ENCODE measurements around the gene SGK1. TPM values are rescaled to one million over a fixed set of nuclear protein-coding genes. Genes with fewer than 3 reads are reported as not detected.

Gene SGK1
- total RNA-seq, 1 donor from 2014 or later = 94.3 TPM

DNA sequence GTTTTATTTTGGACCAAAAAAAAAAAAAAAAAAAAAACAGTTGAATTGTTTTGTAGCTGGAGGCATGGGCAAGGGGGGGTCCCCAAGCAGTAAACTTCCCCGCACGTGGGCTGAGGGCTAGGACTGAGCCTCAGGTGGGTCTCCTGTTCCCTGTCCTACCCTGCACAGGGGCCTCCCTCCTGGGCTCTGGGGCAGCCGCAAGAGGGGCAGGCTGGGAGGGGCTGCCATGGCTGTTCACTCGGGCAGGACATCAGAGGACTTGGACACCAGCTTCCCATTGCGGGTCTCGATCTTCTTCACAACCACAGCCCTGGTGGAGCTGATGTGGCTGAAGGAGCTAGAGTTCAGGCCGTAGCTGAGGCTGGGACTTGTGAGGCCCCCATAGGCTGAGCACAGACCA, 21.1 kb downstream of the SGK1 start:
- no peaks in the 10 kb centered on the region for H3K27me3 ChIP-seq (ENCODE audit: control insufficient read depth, insufficient read depth, low read length)
- DNase-seq (ENCODE audit: low read depth) = no peak
- TF ChIP-seq, protein P1, sequence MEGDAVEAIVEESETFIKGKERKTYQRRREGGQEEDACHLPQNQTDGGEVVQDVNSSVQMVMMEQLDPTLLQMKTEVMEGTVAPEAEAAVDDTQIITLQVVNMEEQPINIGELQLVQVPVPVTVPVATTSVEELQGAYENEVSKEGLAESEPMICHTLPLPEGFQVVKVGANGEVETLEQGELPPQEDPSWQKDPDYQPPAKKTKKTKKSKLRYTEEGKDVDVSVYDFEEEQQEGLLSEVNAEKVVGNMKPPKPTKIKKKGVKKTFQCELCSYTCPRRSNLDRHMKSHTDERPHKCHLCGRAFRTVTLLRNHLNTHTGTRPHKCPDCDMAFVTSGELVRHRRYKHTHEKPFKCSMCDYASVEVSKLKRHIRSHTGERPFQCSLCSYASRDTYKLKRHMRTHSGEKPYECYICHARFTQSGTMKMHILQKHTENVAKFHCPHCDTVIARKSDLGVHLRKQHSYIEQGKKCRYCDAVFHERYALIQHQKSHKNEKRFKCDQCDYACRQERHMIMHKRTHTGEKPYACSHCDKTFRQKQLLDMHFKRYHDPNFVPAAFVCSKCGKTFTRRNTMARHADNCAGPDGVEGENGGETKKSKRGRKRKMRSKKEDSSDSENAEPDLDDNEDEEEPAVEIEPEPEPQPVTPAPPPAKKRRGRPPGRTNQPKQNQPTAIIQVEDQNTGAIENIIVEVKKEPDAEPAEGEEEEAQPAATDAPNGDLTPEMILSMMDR (IDR thresholded peaks at IDR 0.05; ENCODE audit: insufficient read depth, low read length, poor library complexity, severe bottlenecking) = no peak

DNA sequence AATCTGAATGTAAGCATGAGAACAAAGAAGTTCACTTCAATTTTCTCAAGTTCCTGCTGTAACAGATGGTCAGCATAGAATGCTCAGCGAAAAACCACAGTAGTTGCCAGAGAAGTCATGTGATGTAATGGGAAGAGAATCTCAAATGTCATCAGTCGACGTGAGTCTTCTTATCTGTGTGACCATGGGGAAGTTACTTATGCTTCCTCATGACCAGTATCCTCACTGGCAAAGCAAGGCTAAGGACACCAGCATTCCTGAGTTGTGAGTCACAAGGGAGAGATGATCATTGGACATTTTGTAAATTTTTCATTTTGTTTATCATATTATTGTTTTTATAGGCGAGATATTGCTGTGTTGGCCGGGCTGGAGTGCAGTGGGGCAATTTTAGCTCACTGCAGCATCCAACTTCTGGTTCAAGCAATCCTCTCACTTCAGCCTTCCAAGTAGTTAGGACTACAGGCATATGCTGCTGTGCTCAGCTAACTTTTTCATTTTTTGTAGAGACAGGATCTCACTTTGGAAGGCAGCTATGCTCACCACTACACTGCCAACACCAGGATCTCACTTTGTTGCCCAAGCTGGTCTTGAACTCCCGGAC, 21.9 kb downstream of the SGK1 start:
- TF ChIP-seq, protein P1 (IDR thresholded peaks at IDR 0.05; ENCODE audit: insufficient read depth, low read length, poor library complexity, severe bottlenecking) = no peak
- peak; percentile 85 for DNase-seq (ENCODE audit: low read depth)
- H3K36me3 ChIP-seq (ENCODE audit: control insufficient read depth, insufficient read depth, low read length) = no peaks in the 10 kb centered on the region
- no peak overlapping the region for H3K4me3 ChIP-seq (ENCODE audit: low read depth, low read length)
- H3K27me3 ChIP-seq (ENCODE audit: control insufficient read depth, insufficient read depth, low read length) = no peaks in the 10 kb centered on the region

More for the DNA sequence above, 21.1 kb downstream of the SGK1 start:
- Histone ChIP-seq H3K4me3 (ENCODE audit: low read depth, low read length) (no peak overlapping the region), H3K36me3 (ENCODE audit: control insufficient read depth, insufficient read depth, low read length) (no peaks in the 10 kb centered on the region)

DNA sequence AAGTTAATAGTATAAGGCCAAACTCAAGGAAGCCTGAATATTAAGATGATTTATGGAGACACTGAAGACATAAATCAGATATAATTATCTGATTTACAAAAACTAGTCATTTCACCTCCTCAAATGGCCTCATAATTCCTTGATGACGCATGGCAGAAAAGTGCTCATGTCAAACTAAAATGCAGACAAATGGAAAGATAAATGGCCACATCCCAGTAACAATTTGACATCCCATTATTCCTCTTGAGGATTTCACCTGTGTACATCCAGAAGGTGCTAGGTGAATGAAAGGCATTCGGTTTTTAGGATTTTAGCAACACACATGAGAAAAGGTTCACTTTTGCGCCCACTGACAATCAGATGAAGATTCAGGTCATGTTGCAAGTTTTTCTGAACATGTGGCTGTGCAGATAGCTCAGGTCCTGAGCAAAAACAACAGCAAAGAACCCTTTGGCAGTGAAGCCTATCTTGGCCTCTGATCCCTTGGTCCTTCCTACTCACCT, 24.2 kb downstream of the SGK1 start:
- TF ChIP-seq, protein P1 (IDR thresholded peaks at IDR 0.05; ENCODE audit: insufficient read depth, low read length, poor library complexity, severe bottlenecking) = no peak
- Histone ChIP-seq H3K4me3 (ENCODE audit: low read depth, low read length) (no peak overlapping the region), H3K36me3 (ENCODE audit: control insufficient read depth, insufficient read depth, low read length) (no peaks in the 10 kb centered on the region), H3K27me3 (ENCODE audit: control insufficient read depth, insufficient read depth, low read length) (no peaks in the 10 kb centered on the region)
- DNase-seq (ENCODE audit: low read depth) = no peak

DNA sequence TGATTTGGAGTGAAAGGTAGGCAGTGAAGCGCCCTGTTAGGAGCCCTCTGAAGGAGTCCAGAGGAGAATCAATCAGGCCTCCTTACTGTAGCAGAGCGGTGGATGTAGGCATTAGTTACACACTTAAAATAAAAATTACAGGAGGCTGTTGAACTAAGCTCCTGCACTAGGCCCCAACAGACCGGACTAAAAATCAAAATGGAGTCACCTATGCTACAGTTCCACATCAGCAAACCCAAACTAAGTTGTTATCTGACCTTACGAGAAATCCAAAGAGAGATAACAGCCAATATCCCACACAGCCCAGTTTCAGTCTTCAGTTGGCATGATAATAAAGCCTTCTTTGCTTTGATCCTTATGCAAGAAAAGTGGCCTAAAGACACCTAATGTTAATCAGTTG, 26.8 kb downstream of the SGK1 start:
- TF ChIP-seq, protein P1 (IDR thresholded peaks at IDR 0.05; ENCODE audit: insufficient read depth, low read length, poor library complexity, severe bottlenecking) = no peak
- no peaks in the 10 kb centered on the region for H3K36me3 ChIP-seq (ENCODE audit: control insufficient read depth, insufficient read depth, low read length)
- H3K4me3 ChIP-seq (ENCODE audit: low read depth, low read length) = no peak overlapping the region
- no peaks in the 10 kb centered on the region for H3K27me3 ChIP-seq (ENCODE audit: control insufficient read depth, insufficient read depth, low read length)
- DNase-seq (ENCODE audit: low read depth) = no peak

DNA sequence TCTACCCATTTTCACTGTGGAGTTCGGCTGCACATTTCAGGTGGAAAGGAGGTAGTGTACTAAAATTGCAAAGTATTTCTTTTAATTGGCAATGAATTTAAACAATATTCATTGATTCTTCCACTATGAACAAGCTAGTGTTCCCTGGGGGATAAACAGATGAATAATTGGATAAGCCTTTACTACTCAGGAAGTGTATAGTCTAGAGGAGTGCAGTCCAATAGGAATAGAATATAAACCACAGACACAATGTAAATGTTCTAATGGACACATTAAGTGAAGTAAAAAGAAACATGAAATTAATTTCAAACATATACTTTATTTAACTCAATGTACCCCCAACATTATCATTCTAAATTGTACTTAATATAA, 28.7 kb downstream of the SGK1 start:
- TF ChIP-seq, protein P1 (IDR thresholded peaks at IDR 0.05; ENCODE audit: insufficient read depth, low read length, poor library complexity, severe bottlenecking) = no peak
- DNase-seq (ENCODE audit: low read depth) = no peak
- H3K4me3 ChIP-seq (ENCODE audit: low read depth, low read length) = no peak overlapping the region

More for the DNA sequence above, 28.7 kb downstream of the SGK1 start:
- no peaks in the 10 kb centered on the region for H3K27me3 ChIP-seq (ENCODE audit: control insufficient read depth, insufficient read depth, low read length)
- no peaks in the 10 kb centered on the region for H3K36me3 ChIP-seq (ENCODE audit: control insufficient read depth, insufficient read depth, low read length)
